GM18505 (cell line): Measurements from ENCODE around the gene SYDE2.
A peak's percentile ranks its signal among the peaks of the same experiment; 100 is the strongest.
"Not testable (repeated sequence)": the region's sequence is repeated elsewhere in the genome, so short reads cannot be mapped to it uniquely, and the experiment has no call there.

Experiments
- ATAC-seq: cut with Tn5 transposase; IDR thresholded peaks from one replicate; pipeline ENCODE4 v1.9.1; 2021; ENCODE audit not compliant: unreplicated experiment
- POLR2A ChIP-seq: IDR thresholded peaks from 4 replicates; pipeline ENCODE4 v1.6.1; 2011; ENCODE audit warnings: borderline replicate concordance; ENCODE audit not compliant: insufficient read depth, insufficient read length; ENCODE audit errors: extremely low read depth

SYDE2 gene

GRCh38 chr1:85200463-85201339 is at the start of gene SYDE2:
Gene SYDE2 (minus strand): TSS chr1:85201016. CDS start chr1:85200996, 20 bp downstream.
- peak; percentile 71 for ATAC-seq
- no peak for TF ChIP-seq POLR2A

GRCh38 chr1:85249042-85249441 is 48.2 kb upstream of the SYDE2 start:
- ATAC-seq = not testable (repeated sequence)

GRCh38 chr1:85245891-85246290 is 45.1 kb upstream of the SYDE2 start:
- TF ChIP-seq POLR2A = no peak
- no peak for ATAC-seq

DNA sequence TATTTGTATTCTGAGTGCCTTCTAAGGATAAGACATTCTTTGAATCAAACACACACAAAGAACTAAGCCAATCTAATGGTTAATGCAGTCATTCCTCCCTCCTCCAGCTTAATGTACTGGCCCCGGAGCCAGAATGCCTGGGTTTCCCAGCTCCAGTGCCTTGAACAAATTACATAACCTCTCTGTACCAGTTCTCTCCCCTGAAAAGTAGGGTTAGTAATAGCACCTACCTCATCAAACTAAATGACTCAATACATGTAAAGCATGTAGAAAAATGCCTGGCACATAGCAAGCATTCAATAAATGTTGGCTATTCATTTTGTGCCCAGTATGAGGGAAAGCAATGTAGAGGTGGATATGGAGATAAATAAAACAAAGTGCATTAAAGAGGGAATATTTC is 44.6 kb upstream of the SYDE2 start:
- no peak for TF ChIP-seq POLR2A
- no peak for ATAC-seq

DNA sequence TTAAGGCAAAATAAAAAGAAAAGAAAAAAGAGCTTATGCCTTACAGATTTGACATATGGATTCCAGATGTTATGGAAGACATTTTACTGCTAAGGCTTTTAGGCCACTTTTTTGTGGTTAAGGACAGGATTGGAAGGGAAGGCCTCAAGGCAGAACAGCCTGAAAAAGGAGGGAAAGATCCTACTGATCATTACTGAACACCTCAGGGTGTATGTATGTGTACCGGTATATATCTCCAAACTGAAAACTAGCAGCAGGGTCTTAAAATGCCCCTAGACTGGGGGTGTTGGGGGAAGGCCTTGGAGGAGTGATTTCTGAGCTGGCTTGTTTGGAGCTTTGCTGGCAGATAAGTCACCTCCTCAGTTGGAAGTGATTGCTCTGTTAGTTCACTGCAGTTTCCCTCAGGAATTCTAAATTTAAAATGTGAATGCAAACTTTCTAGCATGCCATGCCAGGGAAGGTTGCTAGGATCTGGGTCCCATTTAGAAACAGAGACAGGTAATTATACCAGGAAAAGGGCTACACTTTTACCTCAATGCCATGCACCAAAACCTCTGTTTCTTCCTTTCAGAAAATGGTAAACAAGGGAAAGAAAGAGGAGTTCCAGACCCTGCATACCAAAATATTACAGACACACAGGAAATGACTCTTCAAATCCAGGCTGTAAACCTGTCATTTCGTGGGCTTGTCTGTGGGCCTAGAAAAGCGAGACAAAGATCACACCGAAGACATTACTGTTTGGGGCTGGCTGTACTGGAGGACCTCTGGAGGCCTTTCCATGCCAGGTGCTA is 43.6 kb upstream of the SYDE2 start:
- ATAC-seq = no peak
- no peak for TF ChIP-seq POLR2A

- TF ChIP-seq POLR2A = no peak
- ATAC-seq = no peak
Measured at GRCh38 chr1:85243372-85243771, 42.6 kb upstream of the SYDE2 start.

- no peak for TF ChIP-seq POLR2A
- no peak for ATAC-seq
Measured at GRCh38 chr1:85240643-85241042, 39.8 kb upstream of the SYDE2 start.

DNA sequence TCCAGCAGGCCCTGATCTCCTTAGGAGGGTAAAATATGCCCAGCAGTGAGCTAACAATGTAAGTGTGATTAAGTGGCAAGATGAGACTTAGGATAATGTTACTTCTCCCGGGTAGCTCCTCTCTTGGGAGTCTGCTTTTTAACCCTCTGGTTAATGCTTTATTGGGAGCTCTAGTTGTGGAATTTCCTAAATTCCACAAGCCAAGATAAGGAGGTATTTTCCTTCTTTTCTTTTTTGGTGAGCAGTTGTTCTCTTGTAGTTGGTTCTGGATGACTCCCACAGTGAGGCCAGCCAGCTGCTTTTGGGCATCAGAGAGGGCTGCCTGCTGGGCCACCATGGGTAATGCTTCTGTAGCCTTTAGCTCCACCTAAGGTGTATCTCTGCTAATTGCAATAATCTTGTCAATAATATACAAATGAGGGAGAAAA is 39.4 kb upstream of the SYDE2 start:
- no peak for TF ChIP-seq POLR2A
- ATAC-seq = no peak

DNA sequence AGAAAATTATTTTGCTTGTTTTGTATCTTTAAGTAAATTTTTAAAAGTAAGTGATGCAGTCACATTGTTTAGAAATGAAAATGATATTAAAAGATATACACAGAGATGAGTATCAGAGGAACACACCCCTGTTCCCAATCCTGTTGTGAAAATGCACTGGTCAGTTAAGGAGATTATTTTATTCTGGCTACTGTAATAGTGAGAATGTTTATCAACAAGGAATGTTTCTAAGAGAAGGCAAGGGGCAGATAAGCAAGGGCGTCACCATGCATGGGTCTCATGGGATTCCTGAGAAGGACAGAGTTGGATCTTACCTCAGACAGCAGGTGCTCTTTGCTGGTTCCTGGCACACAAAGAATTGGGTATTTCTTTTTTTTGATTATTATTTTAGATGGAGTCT is 36.8 kb upstream of the SYDE2 start:
- TF ChIP-seq POLR2A = no peak
- no peak for ATAC-seq

DNA sequence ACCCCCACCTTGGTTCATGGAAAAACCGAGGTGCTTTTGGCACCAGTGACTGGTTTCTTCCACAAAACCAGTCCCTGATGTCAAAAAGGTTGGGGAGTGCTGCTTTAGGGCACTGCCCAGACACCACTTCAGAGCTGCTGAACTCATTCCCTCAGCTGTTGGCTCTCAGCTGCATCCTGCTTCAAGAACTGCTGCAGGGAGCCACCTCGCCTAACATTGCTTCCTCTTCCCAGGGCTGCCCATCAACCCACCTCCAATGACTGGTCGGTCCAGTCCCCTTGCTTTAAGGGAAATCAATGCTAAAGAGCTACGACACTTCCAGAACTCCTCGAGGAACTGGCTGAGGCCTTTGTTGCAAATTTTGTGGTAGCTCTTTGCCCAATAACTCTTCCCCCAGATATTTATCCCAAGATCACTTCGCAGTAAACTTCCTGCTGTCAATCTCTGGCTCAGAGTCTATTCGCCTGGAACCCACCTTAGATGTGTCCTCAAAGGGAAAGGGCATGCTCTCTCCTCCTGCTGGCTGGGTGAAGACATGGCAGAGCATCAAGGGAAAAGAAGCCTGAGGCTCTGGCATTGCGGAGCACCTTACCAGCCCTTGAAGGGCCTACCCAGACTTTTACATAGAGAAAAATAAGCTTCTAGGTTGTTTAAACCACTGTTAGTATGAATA is 29.6 kb upstream of the SYDE2 start:
- no peak for TF ChIP-seq POLR2A
- no peak for ATAC-seq

DNA sequence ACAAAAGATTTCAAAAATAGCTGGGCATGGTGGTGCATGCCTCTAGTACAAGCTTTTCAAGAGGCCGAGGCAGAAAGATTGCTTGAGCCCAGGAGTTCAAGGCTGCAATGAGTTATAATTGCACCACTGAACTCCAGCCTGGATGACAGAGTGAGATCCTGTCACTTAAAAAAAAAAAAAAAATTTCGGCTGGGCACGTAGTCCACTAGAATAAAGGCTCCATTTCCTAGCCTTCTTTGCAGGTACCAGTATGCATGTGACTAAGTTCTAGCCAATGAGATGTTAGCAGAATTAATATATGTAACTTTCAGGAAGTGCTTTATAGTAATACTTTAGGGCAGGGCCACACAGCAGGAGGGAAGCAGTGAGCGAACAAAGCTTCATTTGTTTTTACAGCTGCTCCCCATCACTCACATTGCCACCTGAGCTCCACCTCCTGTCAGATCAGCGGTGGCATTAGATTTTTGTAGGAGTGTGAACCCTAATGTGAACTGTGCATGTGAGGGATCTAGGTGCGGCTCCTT is 28.8 kb upstream of the SYDE2 start:
- TF ChIP-seq POLR2A = no peak
- ATAC-seq = no peak

- no peak for ATAC-seq
- TF ChIP-seq POLR2A = no peak
Measured at GRCh38 chr1:85228972-85229371, 28.2 kb upstream of the SYDE2 start.
